Right kidney (tissue), 9 donors: Measurements from ENCODE around the gene DSTYK.

Experiments used
- DNase-seq: peaks from one replicate; pipeline ENCODE4 v3.0.0-alpha.2; 2016
- long read RNA-seq, 8 donors: transcript quantifications; one replicate each; lab custom pipeline, GENCODE V29; 2026

The DSTYK gene, protein sequence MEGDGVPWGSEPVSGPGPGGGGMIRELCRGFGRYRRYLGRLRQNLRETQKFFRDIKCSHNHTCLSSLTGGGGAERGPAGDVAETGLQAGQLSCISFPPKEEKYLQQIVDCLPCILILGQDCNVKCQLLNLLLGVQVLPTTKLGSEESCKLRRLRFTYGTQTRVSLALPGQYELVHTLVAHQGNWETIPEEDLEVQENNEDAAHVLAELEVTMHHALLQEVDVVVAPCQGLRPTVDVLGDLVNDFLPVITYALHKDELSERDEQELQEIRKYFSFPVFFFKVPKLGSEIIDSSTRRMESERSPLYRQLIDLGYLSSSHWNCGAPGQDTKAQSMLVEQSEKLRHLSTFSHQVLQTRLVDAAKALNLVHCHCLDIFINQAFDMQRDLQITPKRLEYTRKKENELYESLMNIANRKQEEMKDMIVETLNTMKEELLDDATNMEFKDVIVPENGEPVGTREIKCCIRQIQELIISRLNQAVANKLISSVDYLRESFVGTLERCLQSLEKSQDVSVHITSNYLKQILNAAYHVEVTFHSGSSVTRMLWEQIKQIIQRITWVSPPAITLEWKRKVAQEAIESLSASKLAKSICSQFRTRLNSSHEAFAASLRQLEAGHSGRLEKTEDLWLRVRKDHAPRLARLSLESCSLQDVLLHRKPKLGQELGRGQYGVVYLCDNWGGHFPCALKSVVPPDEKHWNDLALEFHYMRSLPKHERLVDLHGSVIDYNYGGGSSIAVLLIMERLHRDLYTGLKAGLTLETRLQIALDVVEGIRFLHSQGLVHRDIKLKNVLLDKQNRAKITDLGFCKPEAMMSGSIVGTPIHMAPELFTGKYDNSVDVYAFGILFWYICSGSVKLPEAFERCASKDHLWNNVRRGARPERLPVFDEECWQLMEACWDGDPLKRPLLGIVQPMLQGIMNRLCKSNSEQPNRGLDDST
- long read RNA-seq, donor 1, full-length matches to known transcripts = 3 of 3 reads
- long read RNA-seq, donor 1, partial matches to known transcripts = 0 of 3 reads
- long read RNA-seq, donor 1, other reads (novel, unspliced or antisense) = 0 of 3 reads
- long read RNA-seq, donor 2 = 0 reads
- long read RNA-seq, donor 3, full-length matches to known transcripts = 2 of 2 reads
- long read RNA-seq, donor 3, partial matches to known transcripts = 0 of 2 reads
- long read RNA-seq, donor 3, other reads (novel, unspliced or antisense) = 0 of 2 reads
- long read RNA-seq, donor 4, full-length matches to known transcripts = 1 of 1 reads
- long read RNA-seq, donor 4, partial matches to known transcripts = 0 of 1 reads
- long read RNA-seq, donor 4, other reads (novel, unspliced or antisense) = 0 of 1 reads
- long read RNA-seq, donor 5 = 0 reads
- long read RNA-seq, donor 6 = 0 reads
- long read RNA-seq, donor 7, full-length matches to known transcripts = 1 of 1 reads
- long read RNA-seq, donor 7, partial matches to known transcripts = 0 of 1 reads
- long read RNA-seq, donor 7, other reads (novel, unspliced or antisense) = 0 of 1 reads
- long read RNA-seq, donor 8, full-length matches to known transcripts = 3 of 3 reads
- long read RNA-seq, donor 8, partial matches to known transcripts = 0 of 3 reads
- long read RNA-seq, donor 8, other reads (novel, unspliced or antisense) = 0 of 3 reads

GRCh38 chr1:205211169-205211838, at the start of gene DSTYK:
Gene DSTYK, minus strand, starts transcription at chr1:205211702. Its CDS starts 167 bp downstream, at chr1:205211535.
- peak; percentile 98 for DNase-seq

- DNase-seq = no peak
Observed at GRCh38 chr1:205259998-205260397, 48.5 kb upstream of the DSTYK start.

DNA sequence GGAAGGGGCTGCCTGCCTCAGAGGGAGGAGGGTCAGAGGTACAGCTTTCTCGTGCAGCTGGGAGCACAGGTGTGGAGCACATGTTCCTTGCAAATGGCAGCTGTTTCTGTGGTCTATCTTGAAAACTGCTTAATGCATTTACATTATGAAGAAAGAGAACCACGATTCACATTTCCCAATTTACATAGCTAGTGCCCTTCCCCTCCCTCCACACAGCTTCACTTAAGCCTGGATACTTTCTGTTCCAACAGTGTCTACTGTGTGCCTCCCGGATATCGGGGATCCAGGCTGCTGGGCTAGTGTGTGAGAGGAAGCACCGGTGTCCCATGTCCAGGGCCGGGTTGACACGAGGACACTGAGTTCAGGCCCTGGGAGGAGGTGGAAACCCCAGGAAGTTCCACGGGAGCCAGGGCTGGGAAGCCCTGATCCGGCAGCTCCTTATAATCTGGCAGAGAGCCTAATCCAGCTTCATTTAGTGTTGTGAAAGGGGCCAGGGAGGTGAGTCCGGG, 47.9 kb upstream of the DSTYK start:
- no peak for DNase-seq

- DNase-seq = no peak
Observed at GRCh38 chr1:205258719-205259118, 47.2 kb upstream of the DSTYK start.

DNA sequence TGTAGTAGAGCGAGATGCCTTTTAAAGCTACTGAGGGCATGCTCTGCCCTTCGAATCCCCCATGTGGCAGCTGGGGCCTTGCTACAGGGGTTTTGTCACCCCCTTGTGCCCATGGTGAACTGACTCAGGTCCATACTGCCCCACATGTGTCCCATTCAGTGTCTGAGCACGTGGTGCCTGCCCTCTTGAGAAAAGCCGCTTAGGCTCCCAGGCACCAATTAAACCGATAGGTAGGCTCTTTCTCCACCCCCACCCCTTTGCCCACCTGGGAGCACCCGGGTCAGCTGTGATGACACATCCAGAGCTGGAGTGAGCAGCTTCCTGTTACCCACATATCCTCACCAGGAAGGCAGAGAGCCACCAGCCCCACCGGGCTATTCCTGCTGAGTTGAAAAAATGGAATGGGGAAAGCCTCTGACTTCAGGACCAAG, 46.8 kb upstream of the DSTYK start:
- DNase-seq = no peak

DNA sequence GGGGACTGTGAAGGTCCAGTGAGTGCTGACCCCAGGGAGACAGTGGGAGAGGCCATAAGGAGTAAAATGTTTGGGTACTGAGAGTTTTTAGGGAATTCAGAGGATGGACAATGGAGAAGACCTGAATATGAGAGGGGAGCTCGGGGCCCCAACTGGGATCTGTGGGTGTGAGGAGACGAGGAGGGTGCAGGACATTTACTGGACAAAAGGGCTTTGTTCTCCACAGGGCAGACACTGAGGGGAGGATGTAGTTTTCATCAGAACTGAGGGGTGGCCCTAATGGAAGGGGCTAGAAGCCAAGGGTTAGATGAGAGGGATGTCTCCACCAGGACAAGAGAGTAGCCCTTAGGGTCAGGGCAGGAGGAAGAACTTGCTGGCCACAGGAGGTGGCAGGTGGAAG, 46.2 kb upstream of the DSTYK start:
- DNase-seq = no peak

- DNase-seq = no peak
Observed at GRCh38 chr1:205256951-205257625, 45.6 kb upstream of the DSTYK start.

DNA sequence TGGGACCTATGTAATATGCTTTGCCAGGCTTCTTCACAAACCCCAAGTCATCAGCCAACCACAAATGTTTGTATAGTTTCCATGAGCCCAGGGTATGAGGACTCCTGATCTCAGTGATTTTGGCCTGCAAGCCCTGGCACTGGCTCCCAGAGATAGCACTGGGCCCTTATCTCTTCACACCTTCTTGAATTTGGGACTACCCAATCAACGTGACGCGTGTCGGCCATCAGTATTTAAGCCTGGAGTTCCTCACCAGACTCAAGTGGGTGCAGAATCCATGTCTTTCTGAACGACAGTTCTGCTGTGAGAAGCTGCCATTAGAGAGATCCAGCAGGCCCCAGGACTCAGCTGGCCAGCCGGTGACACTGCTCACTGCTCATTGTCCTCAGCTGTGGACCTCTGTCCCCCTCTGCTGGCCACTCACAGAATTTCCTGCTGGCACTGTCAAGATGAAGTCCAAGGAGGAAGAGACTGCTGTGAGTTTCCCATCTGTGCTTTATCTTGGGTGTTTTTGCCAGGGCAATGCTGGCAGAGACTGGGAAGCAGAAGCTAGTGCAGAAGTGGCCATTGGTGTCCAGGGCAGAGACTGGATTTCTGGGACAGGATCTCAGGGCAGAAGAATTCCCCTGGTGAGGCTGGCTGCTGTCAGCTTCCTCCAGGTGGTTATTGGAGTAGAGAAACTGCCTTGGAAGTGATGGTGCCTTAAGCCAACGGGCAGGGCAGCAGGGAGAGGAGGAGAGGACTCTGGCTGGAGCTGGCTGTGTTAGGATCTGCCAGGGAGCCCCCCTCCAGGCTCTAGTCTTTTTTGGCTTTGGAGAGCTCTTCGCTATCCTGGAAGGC, 44.7 kb upstream of the DSTYK start:
- peak; percentile 61 for DNase-seq

DNA sequence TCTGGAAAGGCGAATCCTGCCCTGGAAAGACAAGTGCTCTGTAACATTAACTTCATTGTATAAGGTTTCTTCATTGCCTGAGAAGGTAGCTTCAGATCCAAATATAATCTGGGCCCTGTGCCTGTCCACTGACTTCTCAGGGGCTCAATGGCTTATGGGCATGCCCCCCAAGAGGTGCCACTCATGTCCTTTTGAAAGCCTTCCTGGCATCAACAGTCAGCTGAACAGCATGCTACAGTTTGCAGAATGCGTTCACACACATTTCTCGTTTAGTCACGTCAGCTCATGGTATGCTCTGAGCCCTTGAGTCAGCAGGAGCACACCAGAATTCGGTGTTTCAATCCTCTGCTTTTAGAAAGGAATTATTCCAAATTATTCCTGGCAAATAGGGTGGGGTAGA, 40.1 kb upstream of the DSTYK start:
- DNase-seq = no peak

GRCh38 chr1:205250699-205251098, 39.2 kb upstream of the DSTYK start:
- no peak for DNase-seq

DNA sequence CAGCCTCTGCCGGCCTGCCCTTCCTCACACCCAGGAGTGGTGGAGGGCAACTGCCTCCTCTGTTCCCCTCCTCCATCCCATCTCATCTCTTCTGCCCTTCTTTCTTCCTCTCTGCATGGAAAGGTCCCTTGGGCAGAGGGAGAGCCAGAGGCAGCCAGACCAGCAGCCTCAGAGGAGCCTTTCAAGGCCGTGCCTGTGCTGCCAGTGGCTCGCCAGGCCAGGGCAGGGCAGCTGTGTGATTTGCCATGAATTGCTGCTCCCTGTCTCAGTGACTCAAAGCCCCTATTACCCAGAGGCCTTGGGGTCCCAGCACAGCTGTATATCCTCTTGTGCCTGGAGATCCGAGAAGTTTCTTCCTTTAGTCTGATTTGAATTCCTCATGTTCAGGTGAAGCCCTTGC, 38.1 kb upstream of the DSTYK start:
- DNase-seq = no peak

DNA sequence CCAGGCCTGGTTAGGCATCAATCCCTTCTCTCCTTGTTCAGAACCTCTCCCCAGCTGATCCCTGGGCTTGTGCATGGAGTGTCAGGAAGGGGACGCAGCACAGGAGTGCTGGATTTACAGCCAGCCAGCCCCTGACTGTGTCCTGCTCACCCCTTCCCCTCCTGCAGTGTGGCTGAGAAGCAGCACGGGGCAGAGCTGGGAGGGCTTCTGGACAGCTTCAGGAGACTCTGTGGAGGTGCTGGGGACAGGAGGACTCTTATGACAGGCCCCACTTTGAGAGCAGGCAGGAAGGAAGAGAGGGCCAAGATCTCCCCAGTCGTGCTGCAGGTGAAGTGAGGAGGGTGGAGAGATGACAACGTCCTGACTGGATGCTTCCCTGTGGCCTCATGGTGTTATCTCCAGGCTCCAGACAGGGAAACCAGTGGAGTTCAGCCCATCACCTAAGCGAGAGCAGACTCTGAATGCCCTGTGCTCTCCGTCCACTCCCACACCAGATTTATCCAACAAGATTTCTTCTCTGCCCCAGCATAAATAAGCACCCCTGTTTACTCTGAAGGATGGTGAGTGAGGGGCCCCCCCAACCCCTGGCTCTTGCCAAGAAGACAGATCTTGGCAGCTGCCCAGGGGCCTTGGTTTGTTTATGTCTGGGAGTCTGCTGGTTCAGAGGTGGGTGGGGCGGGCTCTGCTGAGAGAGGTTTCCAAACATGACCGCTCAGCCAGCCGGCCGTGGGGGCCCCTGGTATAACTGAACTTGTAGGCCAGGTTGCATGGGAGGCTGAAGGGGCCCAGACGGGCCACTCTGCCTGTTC, 37.5 kb upstream of the DSTYK start:
- peak; percentile 33 for DNase-seq

DNA sequence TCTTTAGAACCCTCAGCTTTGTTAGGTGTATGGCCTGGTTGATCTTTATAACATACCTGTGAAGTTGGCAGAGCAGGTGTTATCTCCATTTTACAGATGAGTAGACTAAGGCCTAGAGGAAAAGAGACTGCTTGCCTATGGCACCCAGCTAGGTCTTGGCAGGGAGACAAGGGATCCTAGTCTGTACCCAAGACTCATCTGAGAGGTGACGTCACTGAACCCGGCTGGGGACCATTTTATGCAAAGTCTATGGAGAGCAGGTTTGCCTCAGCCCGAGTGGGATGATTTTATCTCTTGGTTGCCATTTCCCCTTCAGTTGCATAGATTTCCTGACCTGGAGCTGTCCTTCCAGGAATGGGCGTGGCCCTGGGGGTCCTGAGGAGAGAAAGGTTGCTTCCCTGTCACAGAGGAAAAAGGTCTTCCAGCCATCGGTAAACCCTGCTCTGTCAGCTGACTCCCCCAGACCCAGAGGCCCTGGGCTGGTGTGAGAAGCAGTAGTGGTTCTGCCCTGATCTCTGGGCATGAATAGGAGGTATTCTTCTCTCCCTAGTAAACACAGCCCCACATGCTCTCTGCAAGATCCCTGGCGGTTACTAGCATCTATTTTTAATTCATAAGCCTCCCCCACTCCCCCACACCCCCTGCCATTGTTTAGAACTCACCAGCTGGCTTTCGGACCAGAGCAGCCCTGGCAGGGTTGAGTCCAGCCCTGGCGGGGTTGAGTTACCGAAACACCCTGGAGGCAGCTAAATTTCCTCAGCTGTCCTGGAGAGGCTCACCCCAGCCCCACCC, 35.8 kb upstream of the DSTYK start:
- DNase-seq = no peak

DNA sequence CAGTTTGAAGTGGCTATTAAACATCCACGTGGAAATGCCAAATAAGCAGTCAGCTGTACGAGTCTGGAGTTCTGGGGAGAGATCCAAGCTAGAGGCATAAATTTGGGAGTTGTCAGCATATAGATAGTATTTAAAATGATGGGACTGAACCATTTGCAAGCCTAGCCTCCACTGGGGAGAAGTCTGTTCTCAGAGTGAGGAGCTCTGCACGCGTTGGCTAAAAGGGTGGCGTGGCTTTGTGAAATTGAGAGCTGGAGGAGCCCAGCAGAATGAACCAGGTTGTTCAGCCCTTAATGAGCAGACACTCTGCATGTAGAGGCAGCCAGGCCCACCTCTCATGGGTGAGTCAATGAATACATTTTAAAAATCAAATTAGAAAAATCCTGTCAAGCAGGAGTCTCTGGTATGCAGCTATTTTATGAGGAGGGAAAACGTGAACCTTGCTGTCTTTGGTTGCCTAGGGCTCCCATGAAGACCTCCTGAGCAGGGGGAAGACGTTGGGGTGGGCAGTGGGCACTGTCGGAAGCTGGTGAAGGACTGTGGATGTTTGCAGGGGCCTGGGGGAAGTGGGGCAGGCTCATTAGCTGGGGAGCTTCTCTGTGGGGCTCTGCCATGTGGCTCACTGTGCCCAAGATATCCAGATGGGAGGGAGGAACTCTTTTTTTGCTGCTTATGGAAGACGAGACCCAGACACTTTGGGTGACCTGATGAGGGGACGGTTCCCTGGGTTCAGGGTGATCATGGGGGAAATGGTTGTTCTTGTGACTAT, 35.0 kb upstream of the DSTYK start:
- DNase-seq = no peak

GRCh38 chr1:205245096-205245495, 33.6 kb upstream of the DSTYK start:
- no peak for DNase-seq

- DNase-seq = no peak
Observed at GRCh38 chr1:205244384-205244783, 32.9 kb upstream of the DSTYK start.
